GM19438 (cell line): ENCODE measurements around the gene CTBS.
"Not testable (repeated sequence)": the region's sequence is repeated elsewhere in the genome, so short reads cannot be mapped to it uniquely, and the experiment has no call there.

Experiments
- ATAC-seq: cut with Tn5 transposase; IDR thresholded peaks from one replicate; pipeline ENCODE4 v1.9.1; 2021; ENCODE audit warnings: low read depth; ENCODE audit not compliant: unreplicated experiment

Gene CTBS

DNA sequence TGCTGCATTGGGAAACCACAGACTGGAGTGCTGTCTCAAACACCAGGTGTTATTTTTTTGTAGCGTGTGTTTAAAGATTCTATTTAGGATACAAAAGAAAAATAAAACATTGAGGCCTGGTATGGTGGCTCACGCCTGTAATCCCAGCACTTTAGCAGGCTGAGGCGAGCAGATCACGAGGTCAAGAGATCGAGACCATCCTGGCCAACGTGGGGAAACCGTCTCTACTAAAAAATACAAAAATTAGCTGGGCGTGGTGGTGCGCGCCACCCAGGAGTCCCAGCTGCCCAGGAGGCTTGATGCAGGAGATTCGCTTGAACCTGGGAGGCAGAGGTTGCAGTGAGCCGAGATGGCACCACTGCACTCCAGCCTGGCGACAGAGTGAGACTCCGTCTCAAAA is 66.4 kb downstream of the CTBS start:
- ATAC-seq = not testable (repeated sequence)

DNA sequence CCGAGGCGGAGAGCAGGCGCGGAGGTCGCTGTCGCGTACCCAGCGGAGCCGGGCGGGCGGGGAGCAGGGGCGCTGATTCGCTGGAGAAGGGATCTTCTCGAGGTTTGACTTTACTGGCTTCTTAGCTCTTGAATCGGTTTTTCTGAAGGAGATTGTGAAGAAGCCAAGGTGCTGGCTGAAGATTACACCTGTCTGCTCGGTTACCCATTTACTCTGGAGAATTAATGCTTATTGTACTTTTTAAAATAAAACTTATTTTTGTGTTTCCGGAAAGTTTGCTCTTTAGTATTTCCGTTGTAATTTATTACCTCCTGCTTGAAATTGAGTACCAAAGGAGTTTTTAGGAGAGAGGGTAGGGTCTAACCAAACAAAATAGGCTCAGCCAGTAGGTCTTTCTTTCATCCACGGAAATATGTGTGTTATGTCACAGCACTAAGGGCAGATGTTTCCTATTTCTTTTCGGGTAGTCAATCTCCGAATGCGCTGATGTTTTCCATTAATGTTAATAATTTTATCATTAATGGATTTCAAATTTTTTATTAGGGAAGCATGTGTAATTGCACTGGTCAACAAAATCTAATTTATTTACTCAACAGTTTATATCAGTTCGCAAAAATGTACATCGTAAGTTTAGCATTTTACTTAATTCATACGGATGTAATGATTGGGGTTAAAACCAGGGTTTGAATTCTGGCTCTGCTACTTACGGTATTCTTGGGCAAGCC is 67.3 kb downstream of the CTBS start:
- ATAC-seq = no peak

DNA sequence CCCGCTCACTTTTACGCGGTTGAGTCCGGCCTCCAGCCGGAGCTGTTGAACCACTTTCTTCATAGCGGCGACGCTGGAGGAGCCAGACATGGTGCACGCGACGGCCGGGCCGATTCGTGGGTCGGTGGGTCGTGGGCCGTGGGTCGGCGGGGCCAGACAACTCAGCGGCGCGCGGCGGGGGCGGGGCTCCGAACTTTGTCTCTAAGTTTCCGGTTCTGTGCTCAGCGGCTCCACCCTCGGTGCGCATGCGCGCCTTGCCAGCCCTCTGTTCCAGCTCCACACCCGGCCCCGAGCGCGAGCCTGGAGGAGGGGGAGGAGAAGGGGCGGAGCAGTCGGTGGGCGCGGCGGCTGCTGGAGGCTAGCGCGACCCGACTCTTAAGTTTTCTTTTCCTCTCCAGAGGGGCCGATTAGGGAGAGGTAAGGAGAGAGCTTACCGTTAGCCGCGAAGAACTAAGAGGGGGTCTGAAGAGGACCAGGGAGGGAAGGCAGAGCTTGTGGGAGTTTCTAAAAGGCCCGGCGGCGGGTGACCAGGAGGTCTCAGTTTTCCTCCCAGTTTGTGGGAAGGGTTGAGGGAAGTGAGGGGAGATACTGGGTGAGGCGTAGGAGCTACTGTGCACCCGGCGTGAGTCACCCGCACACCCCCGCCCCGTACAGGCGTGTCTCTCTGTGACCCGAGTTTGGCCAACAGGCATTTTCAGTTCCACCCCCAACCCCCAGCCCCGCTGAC is 68.1 kb downstream of the CTBS start, which contains the start of the genes GNG5 and SPATA1:
GNG5 (minus strand) TSS at position 580 of the 727 bp plus-strand sequence; CDS start at position 90, 490 bp downstream.
SPATA1 (plus strand) TSS at position 385 of the 727 bp plus-strand sequence. CDS start 9,974 bp downstream, outside the sequence.
- ATAC-seq = peak; percentile 81

DNA sequence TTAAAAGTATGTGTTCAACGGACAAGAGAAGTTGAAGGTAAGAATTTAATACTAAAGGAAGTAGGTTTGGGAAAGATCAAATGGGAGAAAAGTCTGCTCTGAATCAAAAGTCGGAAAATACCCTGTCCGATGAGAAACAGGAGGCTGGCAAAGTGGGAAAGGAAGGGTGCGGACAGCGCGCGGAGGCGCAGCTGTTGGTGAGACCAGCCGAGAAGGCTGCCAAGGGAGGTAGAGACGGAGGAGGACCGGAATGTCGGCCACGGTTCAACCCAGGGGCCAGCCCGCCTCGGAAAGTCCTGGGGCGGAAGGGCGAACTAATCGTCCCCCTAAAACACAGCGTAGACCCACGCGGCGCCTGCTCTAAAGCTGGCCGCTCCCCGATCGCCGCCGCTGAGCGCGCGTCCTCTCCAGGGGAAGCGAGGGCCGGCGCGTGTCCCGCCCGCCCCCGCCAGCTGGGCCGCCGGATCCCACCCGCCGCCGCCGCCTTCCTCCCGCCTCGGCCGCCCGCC is 68.7 kb downstream of the CTBS start:
- ATAC-seq = peak; percentile 34

DNA sequence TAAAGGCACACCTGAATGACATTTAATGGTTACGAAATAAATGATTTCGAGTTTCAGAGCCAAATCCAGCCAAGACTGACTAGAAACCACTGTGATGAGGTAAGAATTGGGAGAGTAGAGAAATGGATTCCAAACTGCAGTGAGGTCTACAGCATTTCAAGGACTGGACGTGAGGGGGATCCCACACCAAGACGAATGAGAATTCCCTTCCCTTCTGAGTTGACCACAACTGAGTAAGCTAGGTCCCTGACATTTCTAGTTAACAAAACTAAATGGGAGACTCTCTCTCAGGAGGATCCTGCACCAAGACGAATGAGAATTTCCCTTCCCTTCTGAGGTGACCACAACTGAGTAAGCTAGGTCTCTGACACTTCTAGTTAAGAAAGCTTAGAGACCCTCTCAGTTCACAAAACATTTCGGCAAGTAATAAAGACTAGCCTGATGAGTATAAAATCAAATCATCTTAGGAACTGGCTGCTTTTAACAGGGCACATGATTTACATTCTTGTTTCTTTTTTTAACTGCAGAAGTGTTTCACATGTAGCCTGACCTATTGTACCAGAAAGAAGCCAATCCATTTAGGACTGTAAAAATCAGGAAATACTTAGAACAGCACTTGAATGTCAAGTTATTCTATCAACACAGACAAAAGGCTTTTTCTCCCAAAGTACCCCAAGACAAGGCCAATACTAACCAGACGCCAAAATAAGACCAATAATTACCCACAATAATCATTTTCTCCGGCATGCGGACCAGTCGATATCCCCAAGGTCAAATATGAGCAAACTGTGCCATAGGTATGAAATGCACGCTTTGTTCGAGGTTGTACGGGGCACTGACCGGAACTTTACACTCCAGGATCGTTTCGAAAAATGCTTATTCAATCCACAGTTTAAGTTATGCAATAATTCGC is 69.4 kb downstream of the CTBS start:
- ATAC-seq = no peak

DNA sequence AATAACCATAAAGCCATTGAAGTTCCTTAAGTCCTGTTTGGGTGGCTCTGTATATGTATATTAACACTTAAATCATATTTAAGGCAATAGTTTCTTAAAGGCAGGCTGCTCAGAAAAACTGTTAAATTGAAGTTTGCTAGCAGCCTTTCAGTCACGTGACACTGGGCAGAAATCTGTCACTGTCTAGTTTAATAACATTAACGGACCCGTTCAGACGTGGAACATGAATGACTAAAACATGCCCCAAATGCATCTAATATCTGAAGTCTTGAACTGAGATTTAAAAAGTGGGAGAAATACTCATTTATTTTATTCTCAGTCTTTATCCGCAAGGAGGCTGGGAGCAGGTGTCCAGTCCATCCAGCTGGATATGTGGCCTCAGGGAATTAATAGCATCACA is 71.3 kb downstream of the CTBS start:
- ATAC-seq = no peak
